Immature natural killer cell (primary cell): Measurements from ENCODE around the gene ANOS1. TPM values are rescaled to one million over a fixed set of nuclear protein-coding genes. Genes with fewer than 3 reads are reported as not detected.

ENCODE experiments used
- DNase-seq, 3 donors: peaks; one replicate each; pipeline ENCODE4 v3.0.0; 2022; ENCODE audit warnings: mixed read lengths in 1 of 3
- H3K27ac Mint-ChIP-seq, 6 donors: one replicate each; pipeline ENCODE4 v1.8.0; 2020; ENCODE audit warnings: mixed read lengths in 6 of 6, mild to moderate bottlenecking in 5 of 6, inconsistent platforms in 4 of 6, moderate library complexity in 3 of 6
- H3K27me3 Mint-ChIP-seq, 3 donors: one replicate each; pipeline ENCODE4 v1.8.0; 2020 to 2021; ENCODE audit warnings: low read depth in 3 of 3, mild to moderate bottlenecking in 3 of 3, mixed read lengths in 3 of 3, moderate library complexity in 3 of 3, inconsistent platforms in 1 of 3
- H3K36me3 Mint-ChIP-seq, 3 donors: one replicate each; pipeline ENCODE4 v1.8.0; 2020; ENCODE audit warnings: mixed read lengths in 3 of 3, inconsistent platforms in 2 of 3, mild to moderate bottlenecking in 2 of 3
- H3K4me1 Mint-ChIP-seq, 2 donors: one replicate each; pipeline ENCODE4 v1.8.0; 2020; ENCODE audit warnings: inconsistent platforms in 2 of 2, mild to moderate bottlenecking in 2 of 2, mixed read lengths in 2 of 2, moderate library complexity in 1 of 2
- H3K4me3 Mint-ChIP-seq, 5 donors: one replicate each; pipeline ENCODE4 v1.8.0; 2020; ENCODE audit warnings: mild to moderate bottlenecking in 5 of 5, mixed read lengths in 5 of 5, inconsistent platforms in 3 of 5, moderate library complexity in 3 of 5
- H3K9me3 Mint-ChIP-seq, 6 donors: one replicate each; pipeline ENCODE4 v1.8.0; 2020; ENCODE audit warnings: mild to moderate bottlenecking in 6 of 6, mixed read lengths in 6 of 6, inconsistent platforms in 4 of 6, moderate library complexity in 3 of 6
- polyA plus RNA-seq, 3 donors: library from polyadenylated mRNA; unstranded; fragments of 300-500 nt; fragmentation: Illumina TruSeq; gene quantifications; one replicate each; pipeline ENCODE4 v1.2.3, GENCODE V29; 2021

Gene ANOS1
- polyA plus RNA-seq, 3 donors from 2014 or later: not detected

DNA sequence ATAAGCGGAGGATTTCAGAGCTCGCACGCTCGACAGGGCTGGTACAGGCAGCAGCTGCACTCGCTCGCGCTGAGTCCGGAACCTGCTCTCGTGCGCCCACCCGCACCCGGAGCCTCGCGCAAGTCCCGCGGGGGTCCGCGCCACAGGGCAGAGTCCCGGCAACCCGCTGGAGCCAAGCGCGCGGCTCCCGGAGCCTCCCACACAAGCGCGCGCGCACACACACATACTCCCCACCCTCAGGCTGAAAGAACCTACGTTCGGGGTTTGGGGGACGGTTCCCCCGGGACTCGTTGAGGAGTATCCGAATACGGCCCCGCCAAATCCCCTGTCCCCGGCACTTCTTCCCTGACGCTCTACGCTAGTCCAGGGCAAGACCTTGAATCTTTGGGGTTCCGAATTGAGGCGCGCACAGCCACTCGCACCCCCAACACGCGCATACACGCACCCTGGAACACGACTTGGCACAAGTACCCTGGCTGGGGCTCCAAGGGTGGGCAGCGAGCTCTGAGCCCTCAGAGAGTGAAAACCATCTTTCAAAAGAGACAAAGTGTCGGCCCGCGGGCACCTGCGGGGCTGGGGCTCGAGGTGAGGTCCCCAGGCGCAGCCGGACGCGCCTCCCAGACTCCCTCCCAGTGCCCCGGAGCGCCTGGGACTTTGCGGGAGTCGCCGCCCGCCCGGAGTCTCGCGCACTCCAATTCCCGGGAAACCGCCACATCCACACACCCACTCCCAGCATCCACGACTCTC is 952 bp downstream of the ANOS1 start:
- Mint-ChIP-seq H3K4me3 (no peak overlapping the region), H3K36me3 (peaks cover 0 to 4% (median 0%) of the 10 kb centered on the region in 3 donors), H3K4me1 (no peaks in the 10 kb centered on the region), H3K27ac (no peak overlapping the region), H3K9me3 (no peaks in the 10 kb centered on the region), H3K27me3 (peaks cover 6 to 21% (median 8%) of the 10 kb centered on the region in 3 donors)
- DNase-seq: no peak

DNA sequence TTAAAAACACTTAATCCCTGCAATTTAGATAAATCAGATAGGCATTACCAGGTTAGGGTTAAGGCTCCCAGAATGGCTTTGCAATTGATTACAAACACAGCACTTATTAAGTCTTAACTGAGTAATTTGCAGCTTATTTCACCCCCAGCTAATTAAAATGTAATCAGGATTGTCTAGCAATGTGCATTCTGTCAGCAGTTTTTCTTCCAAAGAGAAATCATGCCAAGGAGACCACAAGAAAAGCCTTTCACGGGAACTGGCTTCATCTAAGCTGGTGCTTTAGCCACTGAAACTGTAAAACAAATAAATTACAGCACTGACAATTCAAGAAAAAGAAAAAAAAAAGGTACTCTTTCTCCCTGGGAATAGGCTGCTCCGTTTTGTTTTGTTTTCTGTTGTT is 2.1 kb downstream of the ANOS1 start:
- Mint-ChIP-seq H3K9me3 (no peaks in the 10 kb centered on the region), H3K36me3 (peaks cover 0 to 4% (median 0%) of the 10 kb centered on the region in 3 donors), H3K4me3 (no peak overlapping the region), H3K27ac (no peak overlapping the region), H3K27me3 (peaks cover 7 to 21% (median 8%) of the 10 kb centered on the region in 3 donors), H3K4me1 (no peaks in the 10 kb centered on the region)
- no peak for DNase-seq

DNA sequence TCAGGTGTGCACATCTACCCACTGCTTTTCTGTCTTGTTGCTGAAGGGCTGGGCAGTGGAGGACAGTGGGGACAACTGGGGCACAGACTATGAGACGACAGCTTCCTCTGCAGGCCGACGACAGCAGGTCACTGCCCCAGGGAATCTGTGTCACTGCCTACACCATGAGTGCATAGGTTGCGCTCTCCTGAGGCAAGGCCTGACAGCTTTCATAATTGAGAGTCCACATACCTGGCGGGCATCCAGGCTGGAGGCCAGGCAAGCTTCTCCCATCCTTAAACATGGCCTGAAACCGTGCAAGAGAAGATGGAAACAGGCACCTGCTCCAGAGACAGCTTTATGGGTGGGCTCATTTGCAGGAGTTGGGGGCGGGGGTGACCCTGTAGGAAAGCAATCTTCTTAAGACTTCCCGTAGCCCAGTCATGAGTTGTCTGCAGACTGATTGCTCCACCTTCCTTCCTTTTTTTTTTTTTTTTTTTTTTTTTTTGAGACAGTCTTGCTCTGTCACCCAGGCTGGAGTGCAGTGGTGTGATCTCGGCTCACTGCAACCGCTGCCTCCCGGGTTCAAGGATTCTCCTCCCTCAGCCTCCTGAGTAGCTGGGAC is 2.9 kb downstream of the ANOS1 start:
- Mint-ChIP-seq H3K4me1 (no peaks in the 10 kb centered on the region), H3K27ac (no peak overlapping the region), H3K27me3 (peaks cover 7 to 20% (median 10%) of the 10 kb centered on the region in 3 donors), H3K4me3 (no peak overlapping the region), H3K36me3 (peaks cover 0 to 4% (median 0%) of the 10 kb centered on the region in 3 donors), H3K9me3 (no peaks in the 10 kb centered on the region)
- DNase-seq: no peak

DNA sequence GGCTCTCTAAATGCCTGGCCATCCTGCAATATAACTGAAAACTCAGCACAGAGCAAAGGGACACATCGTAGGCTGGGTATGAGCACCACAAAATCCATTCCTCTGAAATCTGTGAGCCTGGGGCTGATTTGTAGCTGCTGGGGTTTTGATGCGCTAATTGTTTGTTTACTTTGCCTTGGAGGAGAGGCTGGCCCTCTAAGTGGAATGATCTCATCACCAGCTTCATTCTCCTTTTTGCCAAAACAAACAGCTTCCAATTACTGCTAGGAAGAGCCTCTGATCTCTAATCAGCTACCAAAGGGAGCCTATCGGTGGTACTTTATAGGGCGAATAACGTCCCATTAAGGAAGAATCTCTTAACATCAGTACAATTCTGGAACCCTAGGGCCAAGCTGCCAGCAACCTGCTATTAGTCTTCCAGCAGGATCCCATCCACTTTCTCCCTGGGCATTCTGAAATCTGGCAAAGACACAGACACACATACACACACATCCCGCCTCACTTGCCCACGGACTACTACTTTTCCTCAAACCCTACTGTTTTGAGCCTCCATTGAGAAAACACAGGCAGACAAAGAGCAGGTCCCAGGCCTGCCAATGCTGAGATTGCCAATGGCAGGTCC is 5.8 kb downstream of the ANOS1 start:
- peaks cover 3 to 17% (median 4%) of the 10 kb centered on the region in 3 donors for H3K27me3 Mint-ChIP-seq
- H3K9me3 Mint-ChIP-seq: no peaks in the 10 kb centered on the region
- H3K36me3 Mint-ChIP-seq: no peaks in the 10 kb centered on the region
- no peaks in the 10 kb centered on the region for H3K4me1 Mint-ChIP-seq
- H3K4me3 Mint-ChIP-seq: no peak overlapping the region
- H3K27ac Mint-ChIP-seq: no peak overlapping the region
- DNase-seq: no peak

DNA sequence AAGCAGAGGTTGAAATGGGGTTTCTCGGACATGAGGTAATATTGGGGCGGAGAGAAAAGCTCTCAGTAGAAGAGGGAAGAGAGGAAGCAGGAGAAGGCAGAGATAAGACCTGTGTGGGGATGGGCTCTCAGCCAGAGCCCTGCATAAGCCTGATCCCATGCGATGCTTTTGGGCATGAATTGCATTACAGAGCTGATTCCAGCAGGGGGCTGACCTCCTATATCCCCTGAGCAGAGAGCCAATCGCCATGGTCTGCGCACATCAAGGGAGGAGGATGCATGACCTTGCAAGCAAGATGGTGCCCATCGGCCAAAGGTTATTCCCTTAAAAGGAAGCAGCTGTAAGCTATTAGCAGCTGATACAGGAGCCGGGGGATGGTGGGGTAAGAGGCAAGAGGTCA is 7.6 kb downstream of the ANOS1 start:
- Mint-ChIP-seq H3K27ac (no peak overlapping the region), H3K4me3 (no peak overlapping the region), H3K9me3 (no peaks in the 10 kb centered on the region), H3K27me3 (peaks cover 3 to 19% (median 6%) of the 10 kb centered on the region in 3 donors), H3K4me1 (no peaks in the 10 kb centered on the region), H3K36me3 (no peaks in the 10 kb centered on the region)
- no peak for DNase-seq

DNA sequence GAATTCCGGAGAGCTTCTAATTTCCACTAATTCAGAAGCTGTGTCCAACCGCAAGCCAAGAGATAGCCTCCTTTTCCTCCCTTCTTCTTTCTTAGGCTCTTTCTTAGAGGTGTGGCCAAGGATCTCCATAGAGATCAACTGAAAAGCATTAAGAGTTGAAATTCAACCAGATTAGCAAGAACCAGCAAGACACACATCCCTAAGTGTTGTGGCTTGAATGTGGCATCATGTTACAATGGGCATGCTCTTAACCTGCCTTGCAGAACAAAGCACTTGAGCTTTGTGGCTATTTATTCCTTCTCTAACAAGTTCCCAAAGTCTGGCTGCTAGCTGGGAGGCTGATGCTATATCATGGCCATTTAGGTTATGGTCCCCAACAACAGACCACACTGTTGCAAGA is 10.4 kb downstream of the ANOS1 start:
- H3K36me3 Mint-ChIP-seq: no peaks in the 10 kb centered on the region
- H3K27me3 Mint-ChIP-seq: peaks cover 3 to 14% (median 4%) of the 10 kb centered on the region in 3 donors

DNA sequence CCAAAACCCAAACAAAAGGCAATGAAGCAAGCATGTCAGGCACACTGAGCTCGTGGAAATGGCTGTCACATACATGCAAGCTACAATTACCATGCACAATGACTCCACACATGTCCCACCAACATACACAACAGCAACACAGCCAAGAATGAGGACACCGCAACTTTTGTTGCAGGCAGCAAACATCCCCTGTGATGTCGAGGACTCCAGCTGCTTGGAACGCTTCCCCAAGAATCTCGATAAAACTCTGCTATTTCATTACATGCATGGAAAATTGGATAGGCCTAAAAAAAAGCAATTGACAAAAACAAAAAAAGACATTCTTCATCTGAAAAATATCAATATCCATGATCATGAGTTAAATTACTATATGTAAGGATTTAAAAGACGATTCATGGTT is 11.8 kb downstream of the ANOS1 start:
- Mint-ChIP-seq H3K4me3 (no peak overlapping the region), H3K27me3 (peaks cover 3 to 14% (median 4%) of the 10 kb centered on the region in 3 donors), H3K27ac (no peak overlapping the region)

More for the DNA sequence above, 10.4 kb downstream of the ANOS1 start:
- no peak for DNase-seq
- no peaks in the 10 kb centered on the region for H3K9me3 Mint-ChIP-seq
- no peak overlapping the region for H3K4me3 Mint-ChIP-seq
- H3K27ac Mint-ChIP-seq: no peak overlapping the region
- H3K4me1 Mint-ChIP-seq: no peaks in the 10 kb centered on the region

DNA sequence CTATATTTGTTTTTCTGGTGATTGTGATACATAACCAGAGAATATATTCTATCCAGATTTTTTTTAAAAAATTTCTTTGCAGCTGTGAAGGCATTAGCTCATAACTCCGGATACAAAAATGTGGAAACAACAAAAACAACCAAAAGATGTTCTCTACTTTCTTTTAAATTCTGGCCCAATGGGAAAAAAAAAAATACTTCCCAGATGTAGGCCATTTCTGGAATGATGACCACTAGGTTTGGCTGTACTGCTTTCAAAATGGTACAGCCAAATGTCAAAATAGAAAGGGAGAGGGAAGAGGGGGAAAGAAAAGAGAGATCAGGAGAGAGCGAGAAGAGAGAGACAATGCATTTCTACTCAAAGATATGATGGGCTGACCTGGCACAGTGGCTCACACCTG is 14.6 kb downstream of the ANOS1 start:
- H3K27ac Mint-ChIP-seq: no peak overlapping the region
- H3K4me3 Mint-ChIP-seq: no peak overlapping the region

More for the DNA sequence above, 11.8 kb downstream of the ANOS1 start:
- H3K36me3 Mint-ChIP-seq: no peaks in the 10 kb centered on the region
- DNase-seq: no peak
- H3K9me3 Mint-ChIP-seq: no peaks in the 10 kb centered on the region
- no peaks in the 10 kb centered on the region for H3K4me1 Mint-ChIP-seq

DNA sequence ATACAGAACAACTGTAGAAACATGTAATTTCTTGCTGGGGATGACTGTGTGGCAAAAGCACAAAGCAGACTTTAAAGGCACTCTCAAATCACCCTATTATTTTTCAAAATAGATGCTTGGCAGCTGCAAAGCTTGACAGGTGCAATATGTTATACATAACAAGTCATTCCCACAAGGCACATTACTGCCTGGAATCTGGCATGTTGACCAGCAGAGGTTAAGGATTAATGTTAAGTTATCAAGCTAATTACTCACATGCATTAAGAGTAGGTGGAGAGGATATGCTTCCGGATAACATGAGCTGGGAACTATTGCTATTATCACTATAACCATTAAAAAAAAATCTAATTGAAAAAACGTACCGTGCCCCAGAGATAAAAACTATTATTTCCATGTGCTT is 17.8 kb downstream of the ANOS1 start:
- Mint-ChIP-seq H3K4me1 (no peaks in the 10 kb centered on the region), H3K4me3 (no peak overlapping the region), H3K9me3 (no peaks in the 10 kb centered on the region), H3K27ac (no peak overlapping the region), H3K36me3 (no peaks in the 10 kb centered on the region), H3K27me3 (no peaks in the 10 kb centered on the region)
- no peak for DNase-seq

More for the DNA sequence above, 14.6 kb downstream of the ANOS1 start:
- Mint-ChIP-seq H3K4me1 (no peaks in the 10 kb centered on the region), H3K36me3 (no peaks in the 10 kb centered on the region), H3K9me3 (no peaks in the 10 kb centered on the region), H3K27me3 (peaks cover 0 to 8% (median 2%) of the 10 kb centered on the region in 3 donors)
- no peak for DNase-seq

DNA sequence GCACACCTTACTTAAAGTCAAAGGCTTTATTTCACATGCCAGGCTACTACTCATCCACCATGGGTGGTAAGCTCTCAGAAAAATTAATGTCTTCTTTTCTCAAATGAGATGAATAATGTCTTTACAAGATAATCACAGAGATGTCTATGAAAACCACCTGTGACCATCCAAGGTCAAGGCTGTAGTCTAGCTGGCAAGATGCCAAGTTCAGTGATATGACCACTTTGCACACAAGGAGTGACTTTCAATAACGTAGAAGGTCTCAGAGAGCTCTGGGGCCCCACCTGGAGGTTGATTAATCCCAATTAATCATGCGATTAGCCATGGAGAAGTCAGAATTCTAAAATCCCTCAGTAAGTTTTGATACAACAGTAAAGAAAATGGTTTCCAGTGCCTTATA is 20.5 kb downstream of the ANOS1 start:
- Mint-ChIP-seq H3K27me3 (peaks cover 2 to 4% (median 4%) of the 10 kb centered on the region in 3 donors), H3K4me1 (no peaks in the 10 kb centered on the region), H3K27ac (no peak overlapping the region), H3K9me3 (peaks cover 0 to 3% (median 0%) of the 10 kb centered on the region in 6 donors), H3K4me3 (no peak overlapping the region), H3K36me3 (no peaks in the 10 kb centered on the region)
- no peak for DNase-seq

DNA sequence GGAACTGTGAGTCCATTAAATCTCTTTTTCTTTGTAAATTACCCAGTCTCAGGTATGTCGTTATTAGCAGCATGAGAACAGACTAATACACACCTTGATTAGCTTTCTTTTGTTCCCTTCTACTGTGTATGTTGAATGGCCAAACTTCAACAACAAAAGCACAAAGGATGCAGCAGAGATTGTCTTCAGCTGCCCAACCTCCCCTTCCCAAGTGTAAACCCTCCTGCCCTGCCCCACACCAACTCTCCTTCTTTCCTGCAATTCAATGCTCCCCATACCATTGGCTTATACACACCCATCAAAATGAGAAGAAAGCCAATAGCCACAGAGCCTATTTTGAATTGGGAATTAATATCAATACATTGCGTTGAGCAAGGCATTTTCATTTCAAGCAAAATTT is 27.8 kb downstream of the ANOS1 start:
- Mint-ChIP-seq H3K4me1 (no peaks in the 10 kb centered on the region), H3K27ac (no peak overlapping the region), H3K4me3 (no peak overlapping the region), H3K36me3 (no peaks in the 10 kb centered on the region), H3K9me3 (peaks cover 0 to 7% (median 0%) of the 10 kb centered on the region in 6 donors), H3K27me3 (peaks cover 4 to 8% (median 7%) of the 10 kb centered on the region in 3 donors)
- DNase-seq: no peak

DNA sequence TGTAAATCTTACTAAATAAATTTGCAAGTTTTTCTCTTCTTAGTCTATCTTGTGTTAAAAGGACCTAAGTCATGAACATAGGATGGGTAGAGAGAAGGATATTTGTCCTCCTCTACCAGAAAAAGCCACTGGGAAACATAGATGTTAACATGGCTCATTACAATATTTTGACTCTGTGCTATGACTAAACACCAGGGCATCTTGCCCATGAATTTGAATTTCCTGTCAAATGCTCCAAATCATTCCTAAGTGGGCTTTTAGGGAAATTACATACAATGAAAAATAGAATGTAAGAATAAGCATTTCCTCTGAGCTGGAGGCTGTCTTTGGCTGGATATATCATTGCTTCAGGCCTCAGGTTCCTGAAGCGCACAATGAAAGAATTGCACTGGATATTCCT is 39.1 kb downstream of the ANOS1 start:
- no peak for DNase-seq
- no peak overlapping the region for H3K27ac Mint-ChIP-seq
- H3K4me1 Mint-ChIP-seq: no peaks in the 10 kb centered on the region
- peaks cover 0 to 2% (median 0%) of the 10 kb centered on the region in 6 donors for H3K9me3 Mint-ChIP-seq
- peaks cover 0 to 15% (median 0%) of the 10 kb centered on the region in 3 donors for H3K27me3 Mint-ChIP-seq
- H3K4me3 Mint-ChIP-seq: no peak overlapping the region
- no peaks in the 10 kb centered on the region for H3K36me3 Mint-ChIP-seq

DNA sequence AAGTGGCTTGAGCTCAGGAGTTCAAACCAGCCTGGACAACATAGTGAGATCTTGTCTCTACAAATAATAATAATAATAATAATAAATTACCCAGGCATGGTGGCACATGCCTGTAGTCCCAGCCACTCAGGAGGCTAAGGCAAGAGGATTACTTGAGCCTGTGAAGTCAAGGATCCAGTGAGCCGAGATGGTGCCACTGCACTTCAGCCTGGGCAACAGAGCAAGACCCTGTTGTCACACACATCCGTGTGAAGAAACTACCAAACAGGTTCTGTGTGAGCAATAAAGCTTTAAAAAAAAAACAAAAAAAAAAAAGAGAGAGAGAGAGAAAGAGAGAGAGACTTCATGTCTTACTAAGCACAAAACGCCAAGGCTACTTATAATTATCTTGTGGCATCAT is 42.5 kb downstream of the ANOS1 start:
- DNase-seq: no peak
- peaks cover 0 to 4% (median 0%) of the 10 kb centered on the region in 6 donors for H3K9me3 Mint-ChIP-seq
- H3K27me3 Mint-ChIP-seq: peaks cover 0 to 18% (median 0%) of the 10 kb centered on the region in 3 donors
- H3K27ac Mint-ChIP-seq: no peak overlapping the region
- H3K4me1 Mint-ChIP-seq: no peaks in the 10 kb centered on the region
- no peak overlapping the region for H3K4me3 Mint-ChIP-seq
- H3K36me3 Mint-ChIP-seq: no peaks in the 10 kb centered on the region

DNA sequence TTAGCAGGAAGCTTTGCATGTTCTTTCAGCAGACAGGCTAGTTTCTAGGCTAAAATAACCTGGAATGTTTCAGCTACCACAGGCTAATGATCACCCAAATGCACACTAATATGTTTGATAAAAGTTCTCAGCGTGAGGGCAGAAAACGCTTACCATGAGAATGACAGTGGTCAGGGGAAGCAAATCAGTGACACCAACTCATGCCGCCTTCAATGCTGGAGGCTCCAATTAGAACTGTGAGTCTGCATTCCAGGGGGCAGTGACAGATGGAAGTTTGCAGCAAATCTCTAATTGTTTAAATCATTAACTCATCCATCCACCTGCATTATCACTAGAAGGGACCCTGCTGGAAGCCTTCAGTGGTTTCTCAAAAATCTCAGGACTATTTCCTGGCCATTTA is 43.2 kb downstream of the ANOS1 start:
- Mint-ChIP-seq H3K27me3 (peaks cover 0 to 12% (median 0%) of the 10 kb centered on the region in 3 donors), H3K4me1 (no peaks in the 10 kb centered on the region), H3K36me3 (no peaks in the 10 kb centered on the region), H3K9me3 (peaks cover 0 to 4% (median 0%) of the 10 kb centered on the region in 6 donors), H3K27ac (no peak overlapping the region), H3K4me3 (no peak overlapping the region)
- DNase-seq: no peak
